OCI-LY1 (cell line): ENCODE data around the gene ANKUB1.

Experiments used
- H2AFZ ChIP-seq: fragments of 200-600 bp; sonication (generic), shearing (Covaris generic); 2 replicates; pipeline ENCODE4 v1.6.0; 2014; ENCODE audit warnings: antibody characterized with exemption, mild to moderate bottlenecking, low read length
- H3F3A ChIP-seq: fragments of 200-600 bp; sonication (generic), shearing (Covaris generic); 2 replicates; pipeline ENCODE4 v1.6.0; 2014; ENCODE audit warnings: mild to moderate bottlenecking, antibody characterized with exemption, low read length, moderate library complexity; ENCODE audit not compliant: insufficient read depth
- H3K27ac ChIP-seq: fragments of 200-600 bp; sonication (generic); 2 replicates; pipeline ENCODE4 v1.5.1; 2014; ENCODE audit warnings: low read length, mixed run types, mild to moderate bottlenecking, low read depth; ENCODE audit not compliant: poor library complexity, severe bottlenecking
- H3K27me3 ChIP-seq: fragments of 200-600 bp; sonication (generic); 2 replicates; pipeline ENCODE4 v1.6.0; 2014; ENCODE audit warnings: antibody characterized with exemption, mild to moderate bottlenecking, low read length, moderate library complexity; ENCODE audit not compliant: insufficient read depth
- H3K36me3 ChIP-seq: fragments of 200-600 bp; sonication (generic); 2 replicates; pipeline ENCODE4 v1.6.1; 2014; ENCODE audit warnings: mild to moderate bottlenecking, antibody characterized with exemption, low read length, moderate library complexity, mixed read lengths; ENCODE audit not compliant: insufficient read depth
- H3K4me1 ChIP-seq: fragments of 200-600 bp; sonication (generic); 2 replicates; pipeline ENCODE4 v1.5.1; 2014; ENCODE audit warnings: mild to moderate bottlenecking, low read length, moderate library complexity; ENCODE audit not compliant: insufficient read depth, severe bottlenecking
- H3K4me2 ChIP-seq: fragments of 200-600 bp; sonication (generic), shearing (Covaris generic); 2 replicates; pipeline ENCODE4 v1.6.1; 2014; ENCODE audit warnings: low read length
- H3K4me3 ChIP-seq: fragments of 200-600 bp; sonication (generic); 2 replicates; pipeline ENCODE4 v1.5.1; 2014; ENCODE audit warnings: low read length, low read depth, mild to moderate bottlenecking, mixed read lengths; ENCODE audit not compliant: poor library complexity, severe bottlenecking
- H3K79me2 ChIP-seq: fragments of 200-600 bp; shearing (Covaris generic); 2 replicates; pipeline ENCODE4 v1.6.1; 2016; ENCODE audit warnings: mixed run types, low read length, mixed read lengths; ENCODE audit not compliant: insufficient read depth
- H3K9ac ChIP-seq: fragments of 200-600 bp; sonication (generic), shearing (Covaris generic); 2 replicates; pipeline ENCODE4 v1.6.1; 2014; ENCODE audit warnings: mild to moderate bottlenecking, low read length, mixed read lengths
- H3K9me2 ChIP-seq: fragments of 200-600 bp; sonication (generic), shearing (Covaris generic); 2 replicates; pipeline ENCODE4 v1.6.1; 2014; ENCODE audit warnings: low read depth, mild to moderate bottlenecking, low read length, mixed read lengths
- H3K9me3 ChIP-seq: fragments of 200-600 bp; shearing (Covaris generic); 2 replicates; pipeline ENCODE4 v1.6.1; 2014; ENCODE audit warnings: low read length, mixed read lengths
- H4K20me1 ChIP-seq: fragments of 200-600 bp; sonication (generic), shearing (Covaris generic); 2 replicates; pipeline ENCODE4 v1.6.0; 2016; ENCODE audit warnings: mild to moderate bottlenecking, low read length; ENCODE audit not compliant: insufficient read depth
- CTCF ChIP-seq: fragments of 200-600 bp; sonication (generic), shearing (Covaris generic); IDR thresholded peaks from 2 replicates; pipeline ENCODE4 v1.5.1; 2017; ENCODE audit warnings: mild to moderate bottlenecking, antibody characterized with exemption, low read length, moderate library complexity, mixed read lengths
- EZH2 ChIP-seq: fragments of 200-600 bp; sonication (generic), shearing (Covaris generic); IDR thresholded peaks from 2 replicates; pipeline ENCODE4 v1.8.0; 2017; ENCODE audit warnings: borderline replicate concordance, mixed run types, mild to moderate bottlenecking, antibody characterized with exemption, low read length, moderate library complexity, mixed read lengths

The ANKUB1 gene

DNA sequence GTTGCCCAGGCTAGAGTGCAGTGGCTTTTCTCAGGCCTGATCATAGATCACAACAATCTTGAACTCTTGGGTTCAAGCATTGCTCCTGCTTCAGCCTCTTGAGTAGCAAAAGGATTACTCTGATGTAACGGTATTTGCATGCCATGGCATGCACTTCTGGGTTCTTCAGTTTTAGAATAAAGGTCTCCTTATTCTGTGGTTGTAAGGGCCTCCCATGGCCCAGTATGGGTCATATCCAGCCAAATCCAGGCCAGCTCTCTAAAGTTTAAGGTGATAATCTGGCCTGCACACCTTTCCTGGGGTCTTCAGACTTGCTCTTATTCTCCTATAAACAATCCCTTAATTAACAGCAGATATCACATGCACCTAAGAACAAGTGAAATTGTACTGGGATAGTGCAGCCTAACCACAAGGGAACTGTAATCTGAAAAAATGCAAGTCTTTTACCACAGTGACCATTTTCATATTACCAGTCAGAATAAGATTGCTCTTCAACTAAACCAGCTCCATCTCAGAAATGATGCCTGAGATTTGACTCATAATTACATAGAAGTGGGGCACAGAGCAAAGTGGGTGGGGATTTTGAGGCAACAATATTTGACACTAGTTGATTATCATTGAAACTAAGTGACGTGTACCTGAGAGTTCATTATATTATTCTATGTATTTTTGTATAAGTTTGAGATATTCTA is 65.5 kb downstream of the ANKUB1 start:
- Histone ChIP-seq H3K9me3 (no peaks in the 10 kb centered on the region), H4K20me1 (no peaks in the 10 kb centered on the region), H3F3A (no peaks in the 10 kb centered on the region), H3K4me1 (no peaks in the 10 kb centered on the region), H3K9me2 (no peaks in the 10 kb centered on the region), H3K4me3 (no peak overlapping the region), H3K27ac (no peak overlapping the region), H3K79me2 (no peaks in the 10 kb centered on the region), H3K27me3 (no peaks in the 10 kb centered on the region), H3K4me2 (no peak overlapping the region), H3K36me3 (no peaks in the 10 kb centered on the region), H2AFZ (no peak overlapping the region), H3K9ac (no peak overlapping the region)
- TF ChIP-seq CTCF (no peak), EZH2 (no peak)

GRCh38 chr3:149723781-149724180 is 68.6 kb downstream of the ANKUB1 start:
- Histone ChIP-seq H2AFZ (no peak overlapping the region), H3K9ac (no peak overlapping the region), H3K4me3 (no peak overlapping the region), H3K4me2 (no peak overlapping the region), H3K9me3 (0 out of 2 replicates have a peak, but pooled peaks cover 3% of the 10 kb centered on the region), H3K9me2 (no peaks in the 10 kb centered on the region), H3K27me3 (no peaks in the 10 kb centered on the region), H3K4me1 (no peaks in the 10 kb centered on the region), H3F3A (no peaks in the 10 kb centered on the region), H3K36me3 (no peaks in the 10 kb centered on the region), H3K27ac (no peak overlapping the region), H3K79me2 (no peaks in the 10 kb centered on the region), H4K20me1 (no peaks in the 10 kb centered on the region)
- no peak for TF ChIP-seq EZH2
- TF ChIP-seq CTCF: no peak

DNA sequence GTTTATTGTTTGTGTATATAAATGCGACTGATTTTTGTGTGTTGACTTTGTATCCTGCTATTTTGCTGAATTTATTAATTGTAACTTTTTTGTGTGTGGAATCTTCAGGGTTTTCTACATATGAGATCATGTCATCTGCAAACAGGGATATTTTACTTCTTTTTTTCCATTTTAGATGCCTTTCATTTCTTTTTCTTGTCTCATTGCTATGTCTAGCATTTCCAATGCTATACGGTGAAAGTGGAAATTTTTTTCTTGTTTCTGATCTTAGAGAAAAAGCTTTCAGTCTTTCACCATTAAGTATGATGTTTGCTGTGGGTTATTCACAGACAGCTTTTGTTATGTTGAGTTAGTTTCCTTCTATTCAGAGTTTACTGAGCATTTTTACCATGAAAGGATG is 71.4 kb downstream of the ANKUB1 start:
- TF ChIP-seq EZH2: no peak
- no peak for TF ChIP-seq CTCF
- Histone ChIP-seq H3K4me1 (no peaks in the 10 kb centered on the region), H3K36me3 (no peaks in the 10 kb centered on the region), H2AFZ (no peak overlapping the region), H3K4me3 (no peak overlapping the region), H3K9me3 (0 out of 2 replicates have a peak, but pooled peaks cover 3% of the 10 kb centered on the region), H3K9me2 (no peaks in the 10 kb centered on the region), H3K79me2 (no peaks in the 10 kb centered on the region), H3K4me2 (no peak overlapping the region), H3K27me3 (no peaks in the 10 kb centered on the region), H3K27ac (no peak overlapping the region), H3F3A (no peaks in the 10 kb centered on the region), H4K20me1 (no peaks in the 10 kb centered on the region), H3K9ac (no peak overlapping the region)
